ENCODE data around the gene FBXW2.

FBXW2 gene

GRCh38 chr9:120745278-120745677 is 47.9 kb downstream of the FBXW2 start:
- no peak for DNase-seq (ENCODE audit: extremely low read depth, low read depth)
- no peak for TF ChIP-seq CTCF (IDR thresholded peaks at IDR 0.05; ENCODE audit: low read depth, low read length)

GRCh38 chr9:120742951-120743416 is 50.2 kb downstream of the FBXW2 start:
- no peak for DNase-seq (ENCODE audit: extremely low read depth, low read depth)
- peak; percentile 59 for TF ChIP-seq CTCF (IDR thresholded peaks at IDR 0.05; ENCODE audit: low read depth, low read length)

- no peak for TF ChIP-seq CTCF (IDR thresholded peaks at IDR 0.05; ENCODE audit: low read depth, low read length)
- no peak for DNase-seq (ENCODE audit: extremely low read depth, low read depth)
Observed at GRCh38 chr9:120741701-120742100, 51.5 kb downstream of the FBXW2 start.

- TF ChIP-seq CTCF (IDR thresholded peaks at IDR 0.05; ENCODE audit: low read depth, low read length), result no peak
Observed at GRCh38 chr9:120741191-120741590, 52.0 kb downstream of the FBXW2 start.

GRCh38 chr9:120740132-120740531 is 53.1 kb downstream of the FBXW2 start:
- TF ChIP-seq CTCF (IDR thresholded peaks at IDR 0.05; ENCODE audit: low read depth, low read length), result no peak
- no peak for DNase-seq (ENCODE audit: extremely low read depth, low read depth)

More at GRCh38 chr9:120741191-120741590, 52.0 kb downstream of the FBXW2 start:
- no peak for DNase-seq (ENCODE audit: extremely low read depth, low read depth)

- DNase-seq (ENCODE audit: extremely low read depth, low read depth), result no peak
- no peak for TF ChIP-seq CTCF (IDR thresholded peaks at IDR 0.05; ENCODE audit: low read depth, low read length)
Observed at GRCh38 chr9:120737416-120738165, 55.6 kb downstream of the FBXW2 start.

- no peak for TF ChIP-seq CTCF (IDR thresholded peaks at IDR 0.05; ENCODE audit: low read depth, low read length)
- no peak for DNase-seq (ENCODE audit: extremely low read depth, low read depth)
Observed at GRCh38 chr9:120736881-120737280, 56.3 kb downstream of the FBXW2 start.

Measured in AG09319 (cell line).